Amygdala (tissue), 56 donors: ENCODE data around the gene PSMB8.

Experiments
- DNase-seq, 56 donors: peaks; one replicate each; lab custom pipeline; 2025; lab: John Stamatoyannopoulos, UW

The PSMB8 gene

GRCh38 chr6:32803416-32803815 is 40.4 kb downstream of the PSMB8 start:
- no peak for DNase-seq

- no peak for DNase-seq
These were observed 44.1 kb downstream of the PSMB8 start for GRCh38 chr6:32799740-32800139.

DNA sequence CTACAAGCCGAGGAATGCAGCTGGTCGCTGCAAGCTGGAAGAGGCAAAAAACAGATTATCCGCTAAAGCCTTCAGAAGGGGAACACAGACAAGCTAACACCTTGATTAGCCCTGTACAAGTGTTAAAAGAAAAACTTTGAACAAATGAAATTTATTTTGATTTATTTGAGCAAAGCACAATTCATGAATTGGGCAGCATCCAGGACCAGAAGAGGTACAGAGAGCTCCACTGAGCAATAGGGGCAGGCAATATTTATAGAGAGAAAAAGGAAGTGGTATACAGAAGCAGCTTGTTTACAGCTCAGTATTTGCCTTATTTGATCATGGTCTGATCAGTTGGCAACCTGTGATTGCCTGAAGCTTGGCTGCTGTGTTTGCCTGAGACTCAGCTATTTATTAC is 44.7 kb downstream of the PSMB8 start:
- DNase-seq, result no peak

DNA sequence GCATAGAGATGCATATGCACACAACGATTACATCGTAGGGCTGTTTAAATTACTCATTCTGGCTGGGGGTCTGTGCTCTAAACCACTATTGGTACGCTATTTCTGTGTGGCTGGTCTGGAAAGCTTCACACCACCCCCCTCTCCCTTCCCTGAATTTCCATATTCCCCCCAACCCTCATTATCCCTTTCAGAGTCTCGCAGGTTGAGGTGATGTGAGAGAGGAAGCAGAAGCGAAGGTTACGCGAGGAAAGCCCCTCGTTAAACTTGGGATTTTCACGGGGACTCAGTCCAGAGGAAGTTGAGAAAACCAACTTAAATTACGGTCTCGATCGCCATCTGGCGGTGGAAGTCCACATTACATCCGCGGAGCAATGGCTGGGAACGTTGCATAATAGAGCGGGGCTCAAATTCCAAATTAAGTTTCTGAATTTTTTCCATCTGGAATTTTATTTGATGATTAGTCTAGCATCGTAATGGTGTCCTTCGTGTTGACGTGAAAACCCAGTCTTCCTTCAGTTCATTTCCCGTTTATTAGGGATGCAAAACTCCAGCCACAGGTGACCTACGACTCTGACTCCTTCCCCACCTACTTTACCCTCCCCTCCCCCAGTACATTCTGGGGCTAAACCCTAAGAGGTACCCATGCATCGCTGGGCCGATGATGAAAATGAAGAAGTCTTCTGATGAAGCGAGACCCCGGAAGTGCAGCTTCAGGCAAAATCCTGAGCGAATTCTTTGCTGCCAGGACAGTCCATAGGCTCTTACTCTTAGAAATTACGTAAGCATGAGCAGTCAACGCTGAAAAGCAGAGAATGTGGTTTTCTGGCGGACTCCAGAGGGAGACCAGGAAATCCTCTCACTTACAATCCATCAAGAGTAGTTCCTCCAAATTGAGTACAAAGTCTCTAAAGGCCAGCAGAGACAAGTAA is 46.7 kb downstream of the PSMB8 start:
- peak in 45 of 56 donors; percentile 4 to 89 (median 36) for DNase-seq

GRCh38 chr6:32794510-32794909 is 49.3 kb downstream of the PSMB8 start:
- peak in 1 of 56 donors; percentile 1 for DNase-seq

DNA sequence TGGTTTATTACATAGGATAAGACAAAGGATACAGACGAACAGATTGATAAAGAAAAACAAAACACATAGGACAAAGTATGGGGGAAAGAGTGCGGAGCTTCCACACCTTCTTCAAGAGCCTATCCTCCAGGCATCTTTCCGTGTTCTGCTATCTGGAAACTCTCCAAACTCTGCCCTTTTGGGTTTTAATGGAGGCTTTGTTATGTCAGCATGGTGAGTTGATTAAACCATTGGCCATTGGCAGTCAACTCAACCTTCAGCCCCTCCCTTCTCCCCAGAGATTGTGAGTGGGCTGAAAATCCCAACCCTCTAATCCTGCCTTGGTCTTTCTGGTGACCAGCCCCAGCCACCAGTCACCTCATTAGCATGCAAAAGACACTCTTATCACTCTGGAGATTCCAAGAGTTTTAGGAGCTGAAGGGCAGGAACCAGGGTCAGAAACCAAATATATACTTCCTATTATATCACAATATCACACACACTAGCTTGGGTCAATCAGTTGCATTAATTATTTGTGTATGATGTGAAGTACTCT is 50.9 kb downstream of the PSMB8 start:
- no peak for DNase-seq
